Stimulated activated CD4-positive, alpha-beta T cell treated with anti-CD3 and anti-CD28 coated beads, Interleukin-15, amount 100 ng/mL, for 24 hours (primary cell): Measurements from ENCODE around the gene FAM78B.

Experiments
- DNase-seq: peaks from one replicate; pipeline ENCODE4 v3.0.0-alpha.2; 2020

Gene FAM78B

GRCh38 chr1:166166698-166167571 lies at the start of gene FAM78B:
Gene FAM78B, minus strand, starts transcription at chr1:166167001. Its CDS starts 753 bp downstream, at chr1:166166248.
- DNase-seq, result peak; percentile 70

GRCh38 chr1:166202546-166202945 lies 35.7 kb upstream of the FAM78B start:
- DNase-seq, result no peak

- DNase-seq, result no peak
Observed at GRCh38 chr1:166200743-166201142, 33.9 kb upstream of the FAM78B start.

GRCh38 chr1:166197597-166197996 lies 30.8 kb upstream of the FAM78B start:
- no peak for DNase-seq

GRCh38 chr1:166197141-166197540 lies 30.3 kb upstream of the FAM78B start:
- DNase-seq, result no peak

- no peak for DNase-seq
Observed at GRCh38 chr1:166193057-166193698, 26.4 kb upstream of the FAM78B start.

GRCh38 chr1:166190400-166190799 lies 23.6 kb upstream of the FAM78B start:
- no peak for DNase-seq

GRCh38 chr1:166189126-166189525 lies 22.3 kb upstream of the FAM78B start:
- no peak for DNase-seq

- no peak for DNase-seq
Observed at GRCh38 chr1:166185526-166185925, 18.7 kb upstream of the FAM78B start.

- DNase-seq, result no peak
Observed at GRCh38 chr1:166184897-166185296, 18.1 kb upstream of the FAM78B start.

GRCh38 chr1:166184012-166184411 lies 17.2 kb upstream of the FAM78B start:
- no peak for DNase-seq

GRCh38 chr1:166182281-166182680 lies 15.5 kb upstream of the FAM78B start:
- no peak for DNase-seq

- DNase-seq, result no peak
Observed at GRCh38 chr1:166176416-166176815, 9.6 kb upstream of the FAM78B start.

GRCh38 chr1:166175032-166175431 lies 8.2 kb upstream of the FAM78B start:
- DNase-seq, result no peak

GRCh38 chr1:166174108-166174507 lies 7.3 kb upstream of the FAM78B start:
- no peak for DNase-seq

- DNase-seq, result no peak
Observed at GRCh38 chr1:166172106-166172505, 5.3 kb upstream of the FAM78B start.

- no peak for DNase-seq
Observed at GRCh38 chr1:166170726-166171125, 3.9 kb upstream of the FAM78B start.

GRCh38 chr1:166170075-166170474 lies 3.3 kb upstream of the FAM78B start:
- DNase-seq, result no peak

GRCh38 chr1:166169182-166169581 lies 2.4 kb upstream of the FAM78B start:
- no peak for DNase-seq

GRCh38 chr1:166167572-166167925 lies 748 bp upstream of the FAM78B start:
- no peak for DNase-seq

GRCh38 chr1:166166329-166166697 lies 488 bp downstream of the FAM78B start:
- no peak for DNase-seq

- DNase-seq, result peak; percentile 27
Observed at GRCh38 chr1:166165661-166166328, 1.0 kb downstream of the FAM78B start.

- peak; percentile 52 for DNase-seq
Observed at GRCh38 chr1:166164995-166165660, 1.7 kb downstream of the FAM78B start.
